ENCODE measurements around the gene TXLNB.

TXLNB gene

GRCh38 chr6:139251045-139251690 lies 40.6 kb downstream of the TXLNB start:
- peak overlapping the region in 3 of 11 experiments; percentile 57 to 71 (median 58); a peak in 6 of 22 replicates for H3K4me2 ChIP-seq
- no peak overlapping the region for H3K9ac ChIP-seq
- H3K9me3 ChIP-seq (replicated peaks in 1 of 11), result peaks cover 0 to 9% (median 0%) of the 10 kb centered on the region in 11 experiments; a peak in 3 of 22 replicates
- no peak for TF ChIP-seq Cebpa-rat (IDR thresholded peaks at IDR 0.05)
- peak overlapping the region in 2 of 11 experiments; percentile 0 to 48; a peak in 2 of 22 replicates for H3K27ac ChIP-seq
- peaks cover 0 to 44% (median 7%) of the 10 kb centered on the region in 10 experiments; a peak in 10 of 20 replicates for H3K4me1 ChIP-seq
- peaks cover 0 to 11% (median 0%) of the 10 kb centered on the region in 11 experiments; a peak in 4 of 22 replicates for H3K36me3 ChIP-seq
- no peaks in the 10 kb centered on the region for H3K27me3 ChIP-seq
- H3K4me3 ChIP-seq, result no peak overlapping the region
- no peaks in the 10 kb centered on the region for H4K20me1 ChIP-seq

- Histone ChIP-seq H3K9ac (no peak overlapping the region), H3K4me1 (peaks cover 0 to 44% (median under 1%) of the 10 kb centered on the region in 10 experiments; a peak in 8 of 20 replicates), H3K36me3 (peaks cover 0 to 11% (median 0%) of the 10 kb centered on the region in 11 experiments; a peak in 5 of 22 replicates), H3K27me3 (no peaks in the 10 kb centered on the region), H3K9me3 (replicated peaks in 1 of 11) (peaks cover 0 to 9% (median 0%) of the 10 kb centered on the region in 11 experiments; a peak in 3 of 22 replicates), H3K27ac (peak overlapping the region in 2 of 11 experiments; percentile 0 to 48; a peak in 2 of 22 replicates), H3K4me3 (no peak overlapping the region), H4K20me1 (no peaks in the 10 kb centered on the region), H3K4me2 (peak overlapping the region in 3 of 11 experiments; percentile 57 to 71 (median 58); a peak in 5 of 22 replicates)
- TF ChIP-seq Cebpa-rat (IDR thresholded peaks at IDR 0.05), result no peak
These were observed 41.3 kb downstream of the TXLNB start for GRCh38 chr6:139250296-139251044.

GRCh38 chr6:139249395-139249794 lies 42.4 kb downstream of the TXLNB start:
- Histone ChIP-seq H3K27me3 (no peaks in the 10 kb centered on the region), H3K36me3 (peaks cover 0 to 14% (median 0%) of the 10 kb centered on the region in 11 experiments; a peak in 5 of 22 replicates), H3K4me1 (peaks cover 0 to 44% (median 0%) of the 10 kb centered on the region in 10 experiments; a peak in 6 of 20 replicates), H3K27ac (peak overlapping the region in 2 of 11 experiments; percentile 0 to 14; a peak in 1 of 22 replicates), H4K20me1 (no peaks in the 10 kb centered on the region), H3K9ac (no peak overlapping the region), H3K9me3 (replicated peaks in 1 of 11) (peaks cover 0 to 9% (median 0%) of the 10 kb centered on the region in 11 experiments; a peak in 3 of 22 replicates), H3K4me2 (peak overlapping the region in 2 of 11 experiments; percentile 58 to 71; a peak in 4 of 22 replicates), H3K4me3 (no peak overlapping the region)
- no peak for TF ChIP-seq Cebpa-rat (IDR thresholded peaks at IDR 0.05)

GRCh38 chr6:139248911-139249310 lies 42.9 kb downstream of the TXLNB start:
- peaks cover 0 to 14% (median 0%) of the 10 kb centered on the region in 11 experiments; a peak in 5 of 22 replicates for H3K36me3 ChIP-seq
- H3K4me2 ChIP-seq, result peak overlapping the region in 2 of 11 experiments; percentile 58 to 71; a peak in 2 of 22 replicates
- H3K9ac ChIP-seq, result no peak overlapping the region
- no peaks in the 10 kb centered on the region for H3K27me3 ChIP-seq
- peaks cover 0 to 9% (median 0%) of the 10 kb centered on the region in 11 experiments; a peak in 2 of 22 replicates for H3K9me3 ChIP-seq (replicated peaks in 1 of 11)
- no peak for TF ChIP-seq Cebpa-rat (IDR thresholded peaks at IDR 0.05)
- no peak overlapping the region for H3K27ac ChIP-seq
- no peaks in the 10 kb centered on the region for H4K20me1 ChIP-seq
- H3K4me1 ChIP-seq, result peaks cover 0 to 44% (median 0%) of the 10 kb centered on the region in 10 experiments; a peak in 6 of 20 replicates
- H3K4me3 ChIP-seq, result no peak overlapping the region

GRCh38 chr6:139247618-139248017 lies 44.2 kb downstream of the TXLNB start:
- Histone ChIP-seq H3K9me3 (replicated peaks in 1 of 11) (peaks cover 0 to 9% (median 0%) of the 10 kb centered on the region in 11 experiments; a peak in 2 of 22 replicates), H4K20me1 (no peaks in the 10 kb centered on the region), H3K4me2 (no peak overlapping the region), H3K27me3 (no peaks in the 10 kb centered on the region), H3K27ac (no peak overlapping the region), H3K9ac (no peak overlapping the region), H3K4me3 (no peak overlapping the region), H3K36me3 (peaks cover 0 to 21% (median 0%) of the 10 kb centered on the region in 11 experiments; a peak in 6 of 22 replicates), H3K4me1 (peaks cover 0 to 44% (median 0%) of the 10 kb centered on the region in 10 experiments; a peak in 6 of 20 replicates)
- no peak for TF ChIP-seq Cebpa-rat (IDR thresholded peaks at IDR 0.05)

- TF ChIP-seq Cebpa-rat (IDR thresholded peaks at IDR 0.05), result no peak
- Histone ChIP-seq H4K20me1 (no peaks in the 10 kb centered on the region), H3K4me3 (no peak overlapping the region)
These were observed 48.3 kb downstream of the TXLNB start for GRCh38 chr6:139243536-139243935.

GRCh38 chr6:139242457-139243240 lies 49.1 kb downstream of the TXLNB start:
- Histone ChIP-seq H3K9ac (no peak overlapping the region), H3K36me3 (peaks cover 0 to 23% (median 0%) of the 10 kb centered on the region in 11 experiments; a peak in 6 of 22 replicates), H3K4me2 (no peak overlapping the region), H3K27me3 (no peaks in the 10 kb centered on the region), H3K4me3 (no peak overlapping the region), H3K9me3 (replicated peaks in 1 of 11) (no peaks in the 10 kb centered on the region), H3K27ac (no peak overlapping the region), H3K4me1 (peaks cover 0 to 3% (median 0%) of the 10 kb centered on the region in 10 experiments; a peak in 1 of 20 replicates), H4K20me1 (no peaks in the 10 kb centered on the region)
- TF ChIP-seq Cebpa-rat (IDR thresholded peaks at IDR 0.05), result no peak

More at GRCh38 chr6:139243536-139243935, 48.3 kb downstream of the TXLNB start:
- Histone ChIP-seq H3K9ac (no peak overlapping the region), H3K27me3 (no peaks in the 10 kb centered on the region), H3K9me3 (replicated peaks in 1 of 11) (peaks cover 0 to 7% (median 0%) of the 10 kb centered on the region in 11 experiments; a peak in 2 of 22 replicates), H3K4me2 (no peak overlapping the region), H3K4me1 (peaks cover 0 to 5% (median 0%) of the 10 kb centered on the region in 10 experiments; a peak in 1 of 20 replicates), H3K27ac (no peak overlapping the region), H3K36me3 (peaks cover 0 to 23% (median 0%) of the 10 kb centered on the region in 11 experiments; a peak in 6 of 22 replicates)
